NCI-H2107 (cell line): Measurements from ENCODE around the gene GFRA4.

ENCODE experiments used
- DNase-seq: peaks from one replicate; lab custom pipeline; 2025; lab: John Stamatoyannopoulos, UW

Gene GFRA4, protein sequence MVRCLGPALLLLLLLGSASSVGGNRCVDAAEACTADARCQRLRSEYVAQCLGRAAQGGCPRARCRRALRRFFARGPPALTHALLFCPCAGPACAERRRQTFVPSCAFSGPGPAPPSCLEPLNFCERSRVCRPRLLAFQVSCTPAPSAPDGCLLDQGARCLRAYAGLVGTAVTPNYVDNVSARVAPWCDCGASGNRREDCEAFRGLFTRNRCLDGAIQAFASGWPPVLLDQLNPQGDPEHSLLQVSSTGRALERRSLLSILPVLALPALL

DNA sequence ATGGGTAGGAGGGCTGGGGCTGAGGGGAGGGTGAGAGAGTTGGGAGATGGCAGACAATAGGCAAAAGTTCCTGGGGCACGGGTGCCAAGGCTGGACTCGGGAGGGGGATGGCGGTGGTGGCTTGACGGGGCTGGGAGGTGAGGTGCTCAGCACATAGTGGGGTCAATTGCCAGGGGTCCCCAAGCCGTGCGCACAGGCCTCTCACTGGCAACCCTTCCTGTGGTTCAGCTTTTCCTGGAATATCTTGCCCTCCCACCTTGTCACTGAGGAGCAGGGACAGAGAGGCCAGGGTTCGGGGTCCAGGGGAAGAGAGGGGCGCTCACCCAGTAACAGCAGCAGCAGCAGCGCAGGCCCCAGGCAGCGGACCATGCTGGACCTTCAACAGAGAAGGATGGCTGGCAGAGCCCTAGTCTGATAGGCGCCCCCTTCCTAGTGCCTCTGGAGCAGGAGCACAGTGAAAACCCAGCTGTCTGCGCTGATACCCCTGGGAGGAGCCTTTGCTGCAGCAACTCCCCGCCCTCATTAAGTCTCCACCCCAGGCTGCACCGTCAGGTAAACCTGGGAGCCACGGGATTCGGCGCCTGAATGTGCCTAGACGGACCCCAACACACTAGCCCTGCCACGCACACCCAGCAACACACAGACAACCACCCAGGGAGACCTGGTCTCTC is at the start of gene GFRA4:
TSS of gene GFRA4 (minus strand) at position 369 of the 671 bp plus-strand sequence. CDS start at position 369, 0 bp downstream.
- DNase-seq: no peak

DNA sequence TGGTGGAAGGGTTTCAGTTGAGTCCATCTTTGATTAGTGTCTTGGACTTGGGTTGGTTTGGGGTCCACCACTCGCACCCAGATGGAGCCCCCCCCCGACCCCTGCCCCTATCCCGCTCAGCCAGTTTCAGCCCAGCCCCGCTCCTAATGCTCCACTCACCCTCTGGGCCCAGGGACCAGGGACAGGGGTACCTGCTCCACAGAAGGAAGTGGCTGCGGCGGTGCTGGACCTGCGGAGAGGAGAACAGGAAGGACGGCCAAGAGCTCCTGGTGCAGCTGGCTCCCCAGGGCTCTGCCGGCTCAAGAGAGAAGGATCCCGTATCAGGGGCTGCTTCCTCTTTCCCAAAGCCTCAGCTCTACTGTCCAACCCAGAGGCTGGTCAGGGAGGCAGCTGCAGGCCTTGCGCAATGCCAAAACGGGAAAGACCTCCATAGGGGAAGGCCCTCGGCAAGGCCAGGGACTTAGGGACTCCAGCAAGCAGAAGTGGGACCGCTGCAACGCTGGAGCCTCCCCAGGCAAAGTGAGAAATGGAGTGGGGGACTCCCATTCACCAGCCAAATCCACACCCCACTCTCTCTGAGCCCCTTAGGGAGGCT is 49.2 kb upstream of the GFRA4 start, which contains the start of gene SIGLEC1:
TSS of gene SIGLEC1 (minus strand) at position 322 of the 595 bp plus-strand sequence. CDS start 5,472 bp downstream, outside the sequence.
- no peak for DNase-seq

DNA sequence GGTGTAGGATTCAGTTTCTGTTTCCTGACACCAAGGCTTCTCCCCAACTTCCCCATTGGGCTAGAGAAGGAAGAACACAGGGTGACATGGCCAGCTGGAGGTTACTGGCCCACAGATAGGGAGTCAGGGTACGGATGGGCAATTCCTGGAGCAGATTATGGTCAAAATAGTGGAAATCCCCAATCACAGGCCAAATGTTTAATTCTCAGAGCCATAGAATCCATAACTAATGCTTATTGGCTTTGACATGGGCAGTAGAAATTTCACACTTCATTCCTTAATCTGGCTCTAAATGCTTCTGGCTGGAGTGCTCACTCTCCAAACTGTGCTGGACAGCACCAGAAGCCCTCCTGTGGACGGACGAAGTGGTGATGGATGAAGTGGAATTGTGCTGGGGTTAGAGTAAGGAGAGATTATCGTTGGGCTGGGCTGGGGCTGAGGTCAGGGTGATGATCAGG is 48.3 kb upstream of the GFRA4 start:
- no peak for DNase-seq

DNA sequence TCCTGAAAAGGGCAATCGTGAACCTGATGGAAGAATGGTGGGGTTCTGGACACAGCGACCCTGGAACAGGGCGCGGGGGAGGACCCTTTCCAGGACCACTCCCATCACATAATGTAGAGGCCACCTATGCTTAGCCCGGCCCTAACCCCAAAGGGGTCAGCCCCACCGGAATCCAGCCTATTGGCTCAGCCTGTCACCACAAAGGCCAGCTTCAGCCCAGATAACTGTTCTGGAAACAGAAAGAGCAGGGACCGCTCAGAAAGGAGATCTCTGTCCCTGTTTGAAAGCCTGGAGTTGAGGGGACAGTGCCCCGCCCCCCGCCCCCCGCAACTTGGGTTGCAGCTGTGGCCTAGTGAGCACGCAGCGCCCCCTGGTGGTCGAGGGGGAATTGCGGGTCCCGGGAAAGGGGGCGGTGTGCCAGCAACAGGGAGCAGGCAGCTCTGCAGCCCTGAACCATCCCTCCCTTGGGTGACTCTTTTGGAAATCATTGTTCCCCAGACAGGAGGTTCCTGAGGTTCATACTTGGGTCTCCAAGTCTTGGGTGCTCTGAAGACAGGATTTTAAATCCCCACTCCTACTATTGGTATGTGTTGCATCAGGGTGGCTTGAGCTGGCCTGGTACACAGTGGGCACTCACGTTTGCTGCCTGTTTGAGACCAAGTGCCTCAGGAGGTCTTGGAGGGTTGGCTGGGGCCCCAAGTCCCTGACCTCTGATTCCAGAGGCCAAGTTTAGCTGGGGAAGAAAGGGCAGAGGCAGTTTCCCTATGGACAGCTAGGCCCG is 47.7 kb upstream of the GFRA4 start:
- DNase-seq: peak; percentile 18

DNA sequence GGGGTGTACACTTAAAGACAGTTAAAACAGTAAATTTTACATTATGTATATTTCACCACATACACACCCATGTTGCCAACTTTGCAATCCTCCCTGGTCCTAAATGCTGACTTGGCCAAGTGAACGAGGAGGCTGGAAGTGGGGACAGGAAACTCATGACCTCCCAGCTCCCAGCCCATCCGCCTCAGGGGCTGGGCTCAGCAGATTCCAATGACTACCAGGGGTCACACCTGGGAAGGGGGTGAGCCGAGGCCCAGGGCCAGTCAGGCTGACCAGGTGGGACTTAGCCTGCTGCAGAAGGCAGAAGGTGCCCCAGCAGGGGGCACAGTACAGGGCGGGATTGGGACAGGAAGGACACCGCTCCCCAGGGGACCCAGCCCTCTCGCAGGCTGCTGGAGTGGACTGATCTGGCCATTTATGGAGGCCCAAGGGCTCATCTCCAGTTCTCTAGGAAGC is 46.8 kb upstream of the GFRA4 start:
- no peak for DNase-seq

DNA sequence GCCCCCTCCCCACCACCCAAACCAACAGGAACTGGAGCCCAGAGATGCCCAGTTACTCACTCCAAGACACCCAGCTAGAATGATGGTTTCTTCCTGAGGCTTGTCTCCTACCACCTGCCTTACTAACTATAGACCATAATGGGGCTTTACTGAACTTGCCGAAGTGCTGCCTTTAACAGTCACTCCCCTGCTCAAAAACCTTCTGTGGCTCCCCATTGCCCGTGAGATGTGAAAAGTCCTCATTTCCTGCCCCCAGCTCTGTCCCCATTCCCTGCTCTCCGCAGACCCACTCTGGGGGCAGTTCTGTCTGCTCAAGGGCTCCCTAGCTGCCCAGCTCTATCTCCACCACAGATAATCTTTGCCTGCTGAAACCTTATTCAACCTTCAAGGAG is 44.3 kb upstream of the GFRA4 start:
- DNase-seq: no peak

DNA sequence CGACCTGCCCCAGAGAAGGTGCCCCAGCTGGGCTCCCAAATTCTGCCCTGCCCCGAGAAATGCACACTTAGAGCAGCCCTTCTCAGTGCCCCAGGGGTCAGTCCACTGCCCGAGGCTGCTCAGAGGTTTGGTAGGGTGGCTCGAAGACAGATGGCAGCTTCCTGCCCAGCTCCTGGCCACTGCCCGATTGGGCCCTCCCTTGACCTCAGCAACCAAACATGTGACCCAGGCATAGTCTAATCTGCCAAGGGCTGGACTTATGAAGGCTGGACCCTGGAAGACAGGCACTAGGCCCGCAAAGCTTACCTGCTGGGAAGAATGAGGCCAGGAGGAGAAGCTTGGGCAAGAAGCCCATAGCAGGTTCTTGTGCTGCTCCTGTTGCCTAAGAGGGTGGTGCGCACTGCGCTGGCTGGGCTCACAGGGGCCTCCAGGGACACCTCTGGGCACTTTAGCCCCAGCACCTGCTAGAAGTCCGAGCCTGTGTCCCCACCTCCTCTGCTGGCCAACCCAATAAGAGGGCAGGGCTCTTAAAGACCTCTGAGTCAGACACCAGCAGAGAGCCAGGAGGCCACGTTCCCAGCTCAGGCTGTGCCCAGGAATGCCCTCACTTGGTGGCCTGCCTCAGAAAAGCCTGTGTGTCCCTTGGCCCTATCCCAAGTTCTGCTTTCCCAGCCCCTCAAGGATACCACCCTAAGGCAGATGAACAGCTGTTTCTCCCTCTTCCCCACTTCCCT is 43.7 kb upstream of the GFRA4 start:
- DNase-seq: no peak

DNA sequence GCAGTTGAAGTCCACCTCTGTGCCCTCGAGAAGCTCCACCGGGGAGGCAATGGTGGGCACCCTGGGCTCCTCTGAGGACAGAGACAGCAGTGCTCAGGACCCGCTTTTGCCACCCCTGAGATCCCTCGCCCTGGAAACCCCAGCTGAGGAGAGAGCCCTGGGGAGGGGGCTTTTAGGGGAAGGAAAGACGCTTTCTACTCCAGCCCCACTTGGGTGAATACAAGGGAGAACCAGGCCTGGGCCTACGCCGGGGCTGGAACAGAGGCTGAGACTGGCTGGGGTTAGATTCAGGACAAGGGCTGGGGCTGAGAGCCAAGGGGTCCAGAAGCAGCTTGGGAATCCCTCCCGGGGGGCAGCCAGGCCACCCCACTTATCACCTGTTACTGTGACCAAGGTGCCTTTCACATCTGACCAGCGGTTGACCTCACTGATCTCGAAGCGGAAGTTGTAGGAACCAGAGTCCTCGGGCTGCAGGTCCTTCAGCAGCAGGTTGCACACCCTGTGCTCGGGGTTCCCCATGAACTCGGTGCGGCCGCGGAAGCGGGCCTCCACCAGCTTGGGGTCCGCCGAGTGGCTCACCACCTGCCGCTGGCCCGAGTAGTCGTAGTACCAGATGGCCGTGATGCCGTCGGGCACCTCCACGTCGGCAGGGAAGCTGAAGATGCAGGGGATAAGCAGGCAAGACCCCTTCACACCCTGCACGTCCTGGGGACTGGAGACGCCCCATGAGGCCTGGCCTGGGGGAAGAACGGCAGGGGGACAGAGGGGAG is 43.0 kb upstream of the GFRA4 start:
- DNase-seq: no peak

DNA sequence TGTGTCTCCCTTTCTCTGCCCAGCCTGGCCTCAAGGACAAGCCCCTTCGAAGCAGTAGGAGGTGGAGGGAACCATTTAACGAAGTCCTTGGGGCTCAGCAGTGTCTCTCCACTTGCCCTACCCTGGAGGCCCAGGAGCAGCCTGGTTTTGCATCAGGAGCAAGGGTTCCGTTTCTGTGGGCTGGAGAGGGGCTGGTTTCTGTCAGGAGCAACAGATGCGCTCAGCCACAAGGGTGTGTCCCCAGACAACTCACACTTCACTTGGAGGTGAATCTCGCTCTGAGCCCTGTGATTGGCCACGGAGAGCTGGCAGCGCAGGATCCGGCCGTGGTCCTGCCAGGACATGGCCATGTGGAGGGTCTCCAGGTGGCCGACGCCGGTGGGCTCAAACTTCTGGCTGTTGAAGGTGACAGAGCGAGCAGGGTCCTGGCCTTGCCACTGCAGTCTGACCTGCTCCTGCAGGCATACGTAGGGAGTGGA is 42.3 kb upstream of the GFRA4 start:
- no peak for DNase-seq

DNA sequence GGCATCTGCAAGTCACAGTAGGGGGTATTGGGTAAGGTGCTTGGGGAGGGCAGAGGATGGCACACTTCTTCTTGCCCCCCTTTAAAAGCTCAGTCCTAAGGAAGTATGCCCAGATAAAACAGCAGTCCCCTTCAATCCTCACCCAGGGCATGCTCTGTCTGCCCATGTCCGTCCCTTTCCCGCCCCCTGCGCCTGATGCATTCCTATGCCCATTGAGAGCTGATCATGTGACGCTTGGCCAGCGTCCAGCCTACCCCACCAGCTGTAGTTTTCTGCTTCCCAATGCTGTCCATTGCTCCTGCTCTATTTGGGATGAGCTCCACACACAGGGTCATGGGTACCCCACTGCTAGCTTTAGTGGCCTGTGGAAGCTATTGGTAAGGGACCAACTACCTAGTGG is 40.9 kb upstream of the GFRA4 start:
- DNase-seq: no peak

DNA sequence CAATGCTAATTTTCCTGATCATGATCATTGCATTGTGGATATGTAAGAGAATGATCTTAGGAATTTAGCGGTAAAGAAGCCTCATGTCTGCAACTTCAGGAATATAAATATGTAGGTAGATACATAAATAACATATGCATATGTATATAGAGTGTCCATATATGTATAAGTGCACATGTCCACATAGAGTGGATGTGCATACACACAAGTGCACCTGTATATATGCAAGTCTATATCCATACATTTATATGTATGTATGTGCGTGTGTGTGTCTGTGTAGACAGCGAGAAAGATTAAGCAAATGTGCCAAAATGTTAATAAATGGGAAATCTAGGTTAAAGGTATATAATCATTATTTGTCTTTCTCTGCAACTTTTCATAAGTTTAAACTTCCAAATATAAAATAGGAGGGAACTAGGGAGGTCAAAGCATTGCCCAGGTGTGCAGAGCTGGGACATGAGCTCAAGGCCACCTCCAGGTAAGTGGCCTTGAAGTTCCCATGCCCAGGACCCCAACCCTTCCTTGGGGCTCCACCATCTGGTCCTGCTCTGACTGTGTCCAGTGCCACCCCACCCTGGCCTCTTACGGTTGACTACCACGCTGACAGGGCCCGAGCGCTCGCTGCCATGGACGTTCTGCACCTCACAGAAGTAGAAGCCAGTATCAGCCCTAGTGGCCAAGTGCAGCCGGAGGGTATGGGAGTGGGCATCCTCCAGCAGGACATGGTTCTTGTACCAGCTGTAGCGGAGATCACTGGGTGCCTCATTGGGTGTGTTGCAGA is 39.6 kb upstream of the GFRA4 start:
- no peak for DNase-seq

DNA sequence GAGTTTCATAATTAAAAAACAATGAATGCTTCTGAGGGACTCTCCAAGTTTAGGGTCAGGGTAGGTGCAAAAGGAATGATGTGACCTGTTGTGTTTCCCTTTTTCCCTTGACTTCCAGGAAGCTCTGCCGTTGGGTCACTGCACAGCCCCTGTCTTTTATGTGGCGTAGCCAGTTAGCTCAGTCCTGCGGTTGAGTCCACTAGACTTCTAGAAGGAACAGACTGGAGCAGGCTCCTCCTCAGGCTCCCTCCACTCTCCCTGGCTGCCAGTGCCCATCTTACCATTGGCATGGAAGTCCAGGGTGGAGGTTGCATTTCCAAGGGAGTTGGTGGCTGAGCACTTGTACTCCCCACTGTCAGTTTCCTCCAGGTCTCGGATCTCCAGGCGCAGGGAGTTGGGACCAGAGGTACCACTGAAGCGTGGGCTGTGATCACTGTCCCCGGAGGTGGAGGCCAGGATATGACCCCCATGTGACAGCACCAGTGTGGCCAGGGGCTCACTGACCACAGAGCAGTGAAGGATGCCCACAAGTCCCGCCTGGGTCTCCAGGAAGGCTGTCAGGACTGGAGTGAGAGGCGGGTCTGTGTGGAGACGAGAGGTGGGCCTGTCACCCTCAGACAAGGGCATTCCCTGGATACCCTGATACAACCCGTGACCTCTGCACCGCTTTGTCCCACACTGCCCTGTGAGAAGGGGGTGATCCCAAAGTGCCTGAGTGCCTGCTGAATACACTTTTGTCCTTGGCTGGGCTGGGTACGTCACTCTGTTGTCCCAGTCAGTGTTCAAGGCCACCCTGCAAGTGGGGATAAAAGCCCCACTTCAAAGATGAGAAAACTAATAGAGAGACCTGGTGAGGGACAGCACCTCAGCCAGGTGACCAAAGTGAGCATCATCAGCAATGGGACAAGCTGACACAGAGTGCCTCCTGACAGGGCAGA is 38.1 kb upstream of the GFRA4 start:
- no peak for DNase-seq

DNA sequence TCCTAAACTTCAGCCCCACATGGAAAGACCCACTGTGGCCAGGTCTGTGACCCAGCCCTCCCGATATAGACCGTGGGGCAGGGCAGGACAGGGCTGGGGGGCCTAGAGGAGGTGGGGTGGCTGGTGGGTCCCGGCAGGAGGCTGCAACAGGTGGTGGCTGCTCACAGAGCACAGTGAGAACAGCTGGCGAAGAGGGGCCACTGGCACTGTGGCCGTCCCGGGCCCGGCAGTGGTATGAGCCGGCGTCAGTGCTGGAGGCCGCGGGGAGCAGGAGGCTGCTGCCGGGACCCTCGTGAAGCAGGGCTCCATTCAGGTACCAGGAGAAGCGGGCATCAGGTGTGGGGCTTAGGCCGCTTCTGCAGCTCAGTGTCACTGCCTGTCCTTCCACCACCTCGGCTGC is 35.8 kb upstream of the GFRA4 start:
- DNase-seq: no peak

DNA sequence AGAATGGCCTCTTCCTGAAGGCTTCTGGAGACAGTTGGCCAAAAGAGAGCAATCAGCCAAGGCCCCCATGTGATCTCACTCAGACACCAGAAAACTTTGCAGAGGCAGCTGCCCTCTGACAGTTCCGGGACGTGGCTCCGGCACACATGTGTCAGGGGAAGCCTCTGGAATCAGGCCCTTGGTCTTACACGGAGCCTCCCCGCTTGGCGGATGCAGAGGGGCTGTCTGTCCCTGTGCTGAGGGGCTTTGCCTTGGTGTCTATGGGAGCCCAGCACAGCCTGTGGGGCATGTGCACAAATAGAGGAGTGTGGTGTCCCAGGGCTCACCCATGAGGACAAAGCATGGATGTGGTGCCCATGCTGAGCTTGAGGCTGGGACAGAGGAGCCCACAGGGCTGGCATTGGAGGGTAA is 35.4 kb upstream of the GFRA4 start:
- DNase-seq: no peak

DNA sequence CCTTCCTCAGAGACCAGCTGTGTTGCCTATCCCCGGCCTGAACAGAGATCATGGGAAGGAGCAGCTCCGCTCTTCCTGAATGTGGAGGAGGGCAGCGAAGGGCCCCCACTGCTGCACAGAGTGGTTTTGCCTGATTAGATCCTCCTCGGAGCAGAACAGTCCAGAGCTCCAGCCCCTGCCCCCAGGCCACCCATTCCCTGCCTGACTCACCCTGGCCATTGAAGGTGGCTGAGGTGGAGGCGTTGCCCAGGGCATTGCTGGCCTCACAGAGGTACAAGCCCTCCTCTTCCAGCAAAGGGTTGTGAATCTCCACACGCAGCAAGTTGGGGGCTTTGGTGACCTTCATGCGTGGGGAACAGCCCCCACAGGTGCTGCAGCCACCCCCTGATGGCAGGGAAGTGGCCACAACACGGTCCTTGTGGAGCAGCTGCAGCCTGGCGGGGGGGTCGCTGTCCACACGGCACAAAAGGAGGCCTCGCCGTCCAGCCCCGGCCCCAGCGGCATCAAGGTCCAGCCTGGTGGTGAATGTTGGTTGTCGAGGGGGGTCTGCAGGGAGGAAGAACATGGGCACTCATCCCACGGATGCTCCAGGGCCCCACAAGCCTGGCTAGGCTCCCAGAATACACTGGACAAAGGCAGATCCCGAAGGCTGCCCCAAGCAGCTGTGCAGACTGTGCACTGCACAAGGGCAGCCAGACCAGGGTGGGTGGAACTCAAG is 34.5 kb upstream of the GFRA4 start:
- DNase-seq: no peak

DNA sequence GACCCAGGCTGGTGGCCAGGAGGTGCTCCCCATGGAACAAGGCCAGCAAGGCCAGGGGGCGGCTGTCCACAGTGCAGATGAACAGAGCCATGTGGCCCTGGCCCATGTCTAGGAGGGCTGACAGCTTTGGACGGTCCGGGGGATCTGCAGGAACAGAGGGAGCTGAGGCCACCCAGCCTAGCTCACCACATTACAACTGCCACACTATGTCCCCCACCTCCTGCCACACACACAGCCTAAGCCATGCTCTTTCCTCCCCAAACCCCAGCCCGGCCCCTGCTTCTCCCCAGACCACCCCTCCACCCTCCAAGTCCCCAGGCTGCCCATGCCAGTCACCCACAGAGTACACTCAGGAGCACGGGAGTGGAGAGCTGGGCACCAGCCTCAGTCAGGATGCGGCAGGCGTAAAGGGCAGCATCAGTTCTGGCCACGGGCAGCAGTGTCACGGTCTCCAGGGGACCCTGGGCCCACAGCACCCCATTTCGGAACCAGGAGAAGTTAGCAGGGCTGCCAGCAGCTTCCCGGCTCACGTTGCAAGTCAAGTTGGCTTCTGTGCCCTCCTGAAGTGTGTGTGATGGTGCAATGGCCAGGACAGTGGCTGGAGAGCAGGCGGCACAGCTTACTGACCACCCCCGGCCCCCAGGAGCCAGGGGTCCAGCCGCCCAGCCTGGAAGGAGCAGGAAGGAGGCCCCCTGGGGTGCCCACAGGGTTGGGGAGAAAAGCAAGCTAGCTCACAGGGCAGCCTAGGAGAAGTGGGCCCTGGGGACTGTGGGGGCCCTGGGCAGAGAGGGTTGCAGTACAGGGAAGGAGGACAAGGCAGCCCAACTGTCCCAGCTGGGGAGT is 33.8 kb upstream of the GFRA4 start:
- DNase-seq: no peak

DNA sequence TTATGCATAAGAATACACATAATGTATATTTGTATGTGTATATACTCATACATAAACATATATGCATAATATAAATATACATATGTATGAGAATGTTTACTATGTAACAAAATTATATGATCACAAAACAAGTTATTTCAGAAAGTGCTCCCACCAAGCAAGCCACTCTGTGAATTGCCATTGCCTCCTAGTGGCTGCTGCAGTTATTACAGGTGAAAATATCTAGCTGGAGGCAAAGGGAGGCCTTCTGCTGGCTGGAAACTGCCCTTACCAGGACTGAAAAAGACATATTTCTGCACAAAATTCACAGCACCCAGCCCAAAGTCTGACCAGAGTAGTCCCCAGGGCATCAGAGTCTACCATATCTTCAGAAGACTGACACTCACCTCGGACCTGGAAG is 33.0 kb upstream of the GFRA4 start:
- DNase-seq: no peak
